Activated CD8-positive, alpha-beta memory T cell treated with anti-CD3 and anti-CD28 coated beads for 48 hours (primary cell): ENCODE results near the gene SLC16A3.

Experiments
- DNase-seq, 3 experiments: peaks; one replicate each; pipeline ENCODE4 v3.0.0-alpha.2; 2020; ENCODE audit warnings: low read depth in 2 of 3, low spot score in 2 of 3

The SLC16A3 gene

GRCh38 chr17:82235056-82235774 is 6.4 kb downstream of the SLC16A3 start:
- DNase-seq = no peak

DNA sequence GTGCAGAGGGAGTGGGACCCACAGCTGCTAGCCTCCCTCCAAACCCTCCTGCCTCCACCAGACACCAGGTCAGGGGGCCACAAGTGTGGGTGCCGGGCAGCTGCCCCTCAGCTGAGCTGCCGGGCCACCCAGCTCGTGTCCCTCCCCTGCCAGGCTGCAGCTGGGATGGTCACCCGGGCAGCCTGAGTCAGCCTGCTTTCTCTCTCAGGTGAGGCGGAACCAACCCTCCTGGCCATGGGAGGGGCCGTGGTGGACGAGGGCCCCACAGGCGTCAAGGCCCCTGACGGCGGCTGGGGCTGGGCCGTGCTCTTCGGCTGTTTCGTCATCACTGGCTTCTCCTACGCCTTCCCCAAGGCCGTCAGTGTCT is 6.9 kb downstream of the SLC16A3 start:
- DNase-seq = no peak

DNA sequence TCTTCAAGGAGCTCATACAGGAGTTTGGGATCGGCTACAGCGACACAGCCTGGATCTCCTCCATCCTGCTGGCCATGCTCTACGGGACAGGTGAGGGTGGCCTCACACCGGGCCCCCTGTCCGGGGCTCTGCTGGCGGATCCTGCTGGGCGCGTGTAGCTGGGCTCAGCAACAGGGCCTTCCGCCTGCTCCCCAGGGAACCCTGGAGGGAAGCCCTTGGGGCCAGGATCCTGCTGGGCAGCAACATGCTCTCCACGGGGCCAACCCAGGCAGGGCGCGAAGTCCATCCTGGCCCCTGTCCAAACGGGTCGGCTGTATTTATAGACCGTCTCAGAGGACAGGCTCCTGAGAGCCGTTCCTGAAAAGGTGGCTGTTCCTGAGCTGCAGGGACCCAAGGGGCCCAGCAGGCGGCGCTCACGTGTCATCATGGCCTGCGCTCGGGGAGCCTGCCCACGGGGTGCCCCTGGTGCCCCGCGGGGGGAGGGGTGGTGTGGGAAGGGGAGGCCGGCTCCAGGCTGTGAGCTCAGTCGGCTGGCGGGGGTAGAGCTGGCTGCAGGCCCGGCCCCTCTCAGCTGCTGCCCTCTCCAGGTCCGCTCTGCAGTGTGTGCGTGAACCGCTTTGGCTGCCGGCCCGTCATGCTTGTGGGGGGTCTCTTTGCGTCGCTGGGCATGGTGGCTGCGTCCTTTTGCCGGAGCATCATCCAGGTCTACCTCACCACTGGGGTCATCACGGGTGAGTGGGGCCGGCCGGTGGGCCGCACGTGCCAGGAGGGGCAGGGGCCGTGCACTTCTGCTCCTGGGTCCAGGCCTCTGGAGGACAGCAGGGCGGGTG is 7.5 kb downstream of the SLC16A3 start:
- DNase-seq = no peak

GRCh38 chr17:82237083-82237745 is 8.4 kb downstream of the SLC16A3 start:
- DNase-seq = no peak

GRCh38 chr17:82237746-82238471 is 9.1 kb downstream of the SLC16A3 start:
- DNase-seq = no peak

DNA sequence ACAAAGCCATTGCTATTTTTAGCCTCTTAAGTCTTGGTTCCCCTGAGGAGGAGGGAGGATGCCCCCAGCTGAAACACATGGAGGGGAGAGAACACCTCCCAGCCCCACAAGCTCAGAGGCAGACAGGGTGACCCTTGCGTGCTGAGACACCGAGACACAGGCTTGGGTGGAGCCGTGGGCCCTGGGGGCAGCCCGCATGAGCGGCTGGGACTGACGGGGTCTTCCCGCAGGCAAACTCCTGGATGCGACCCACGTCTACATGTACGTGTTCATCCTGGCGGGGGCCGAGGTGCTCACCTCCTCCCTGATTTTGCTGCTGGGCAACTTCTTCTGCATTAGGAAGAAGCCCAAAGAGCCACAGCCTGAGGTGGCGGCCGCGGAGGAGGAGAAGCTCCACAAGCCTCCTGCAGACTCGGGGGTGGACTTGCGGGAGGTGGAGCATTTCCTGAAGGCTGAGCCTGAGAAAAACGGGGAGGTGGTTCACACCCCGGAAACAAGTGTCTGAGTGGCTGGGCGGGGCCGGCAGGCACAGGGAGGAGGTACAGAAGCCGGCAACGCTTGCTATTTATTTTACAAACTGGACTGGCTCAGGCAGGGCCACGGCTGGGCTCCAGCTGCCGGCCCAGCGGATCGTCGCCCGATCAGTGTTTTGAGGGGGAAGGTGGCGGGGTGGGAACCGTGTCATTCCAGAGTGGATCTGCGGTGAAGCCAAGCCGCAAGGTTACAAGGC is 9.8 kb downstream of the SLC16A3 start:
- DNase-seq = peak in 1 of 3 experiments; percentile 52

DNA sequence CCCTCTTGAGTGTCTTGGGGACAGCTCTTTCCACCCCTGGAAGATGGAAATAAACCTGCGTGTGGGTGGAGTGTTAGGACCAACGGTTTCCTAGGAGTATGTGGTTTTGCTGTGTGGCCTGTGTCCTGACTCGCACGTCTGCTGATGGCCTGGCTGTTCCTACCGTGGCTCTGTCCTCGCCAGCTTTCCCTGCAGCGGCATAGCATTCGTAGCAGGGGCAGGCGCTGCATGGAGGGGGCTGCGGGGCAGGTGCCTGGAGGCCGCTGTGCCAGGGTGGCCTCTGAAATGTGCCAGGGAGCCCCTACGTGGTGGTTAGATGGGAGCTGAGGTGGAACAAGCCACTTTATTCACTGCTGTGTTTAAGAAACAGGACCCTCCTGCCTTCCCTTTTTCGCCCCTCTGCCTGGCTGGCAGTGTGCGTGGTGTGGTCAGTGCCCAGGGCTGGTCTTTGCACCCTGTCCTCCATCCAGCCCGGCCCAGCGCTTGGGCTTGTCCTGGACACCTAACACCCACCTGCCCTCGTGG is 10.6 kb downstream of the SLC16A3 start:
- no peak for DNase-seq

DNA sequence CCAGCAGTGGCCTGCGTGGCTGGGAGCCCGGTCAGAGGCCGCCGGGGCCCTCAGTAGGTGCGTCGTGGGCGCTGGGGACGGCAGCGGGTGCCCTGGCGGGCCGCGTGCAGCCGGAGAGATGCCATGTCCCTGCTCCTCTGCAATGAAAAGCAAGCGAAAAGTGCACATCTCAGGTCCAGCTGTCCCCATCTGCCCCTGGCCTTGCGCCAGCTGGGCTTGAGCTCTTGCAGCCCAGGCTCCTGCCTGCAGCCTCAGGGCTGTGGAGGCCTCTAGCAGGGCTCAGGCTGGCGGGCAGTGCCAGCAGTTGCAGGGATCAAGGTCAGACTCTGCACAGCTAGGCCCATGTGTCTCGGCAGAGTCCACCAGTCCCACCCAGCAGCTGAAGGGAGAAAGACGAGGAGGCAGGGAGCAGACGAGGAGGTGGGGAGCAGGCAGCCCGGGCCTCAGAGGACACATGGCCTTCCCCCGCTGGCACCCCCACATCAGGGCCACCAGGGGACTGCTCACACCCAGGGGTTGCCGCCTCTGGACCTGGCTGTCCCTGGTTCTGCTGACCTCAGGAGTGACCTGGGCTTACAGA is 11.2 kb downstream of the SLC16A3 start:
- no peak for DNase-seq

DNA sequence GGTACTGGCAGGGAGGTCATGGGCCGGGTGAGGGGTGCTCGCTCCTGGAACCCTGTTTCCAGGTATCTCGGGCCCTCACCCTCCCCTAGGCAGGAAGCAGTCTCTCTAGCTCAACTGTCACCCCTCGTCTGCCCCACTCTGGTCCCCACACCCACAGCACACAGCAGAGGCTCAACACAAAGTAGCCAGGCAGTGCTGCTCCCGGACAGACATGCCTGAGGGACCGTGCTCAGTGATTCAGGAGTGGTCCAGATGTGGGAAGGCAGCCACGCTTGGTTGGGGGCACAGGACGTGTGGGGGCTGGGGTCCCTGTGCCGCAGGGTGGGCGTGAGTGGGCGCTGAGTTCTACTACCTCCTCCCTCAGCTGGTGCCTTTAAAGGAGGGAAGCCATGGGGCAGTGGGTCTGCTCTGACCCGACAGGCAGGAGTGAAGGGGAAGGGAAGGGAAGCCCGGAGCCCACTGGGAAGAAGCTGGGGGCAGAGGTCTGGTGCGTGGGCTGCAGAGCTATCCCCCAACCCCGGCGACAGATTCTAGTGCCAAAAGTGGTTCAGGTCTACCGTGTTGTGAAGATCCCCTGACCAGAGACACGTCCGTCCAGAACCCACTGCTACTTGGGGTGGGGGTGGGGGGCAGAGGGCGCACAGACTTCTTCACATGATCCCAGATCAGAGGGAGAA is 11.8 kb downstream of the SLC16A3 start:
- DNase-seq = no peak

GRCh38 chr17:82241183-82241925 is 12.5 kb downstream of the SLC16A3 start:
- DNase-seq = no peak

DNA sequence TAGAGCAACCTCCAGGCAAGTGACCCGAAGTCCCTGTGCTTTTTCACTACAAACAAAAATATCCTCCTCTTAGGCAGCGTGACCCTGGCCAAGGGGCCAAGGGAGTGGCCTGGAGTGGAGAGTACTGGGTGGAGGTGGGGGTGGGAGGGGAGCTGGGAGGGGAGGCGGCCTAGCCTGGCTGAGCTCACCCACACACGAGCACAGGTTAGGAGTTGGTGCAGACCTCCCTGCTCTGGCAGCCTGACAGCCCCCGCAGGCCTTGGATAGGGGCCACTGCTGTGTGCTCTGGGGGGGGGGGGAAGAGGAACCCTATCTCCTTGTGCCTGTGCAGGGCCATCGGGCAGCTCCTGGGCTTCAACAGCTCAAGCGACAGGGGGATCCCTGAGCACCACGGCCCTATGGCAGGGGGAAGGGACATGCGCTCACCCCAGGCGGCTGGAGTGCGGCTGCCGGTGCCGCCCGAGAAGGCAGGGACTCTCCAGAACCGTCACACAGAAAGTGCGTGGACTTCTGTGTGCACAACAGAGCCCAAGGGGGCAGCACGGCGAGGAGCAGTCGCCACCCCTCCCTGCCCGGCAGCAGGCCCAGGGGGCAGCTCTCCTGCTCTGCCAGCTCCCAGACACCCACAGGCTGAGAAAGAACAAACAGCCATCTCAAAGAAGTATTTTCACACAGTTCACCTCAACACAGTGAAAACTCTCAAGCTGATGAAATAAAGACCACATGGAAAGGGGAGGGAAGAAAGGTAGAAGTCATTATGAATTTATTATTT is 13.3 kb downstream of the SLC16A3 start:
- no peak for DNase-seq

- no peak for DNase-seq
Observed at GRCh38 chr17:82242698-82242976, 13.8 kb downstream of the SLC16A3 start.

DNA sequence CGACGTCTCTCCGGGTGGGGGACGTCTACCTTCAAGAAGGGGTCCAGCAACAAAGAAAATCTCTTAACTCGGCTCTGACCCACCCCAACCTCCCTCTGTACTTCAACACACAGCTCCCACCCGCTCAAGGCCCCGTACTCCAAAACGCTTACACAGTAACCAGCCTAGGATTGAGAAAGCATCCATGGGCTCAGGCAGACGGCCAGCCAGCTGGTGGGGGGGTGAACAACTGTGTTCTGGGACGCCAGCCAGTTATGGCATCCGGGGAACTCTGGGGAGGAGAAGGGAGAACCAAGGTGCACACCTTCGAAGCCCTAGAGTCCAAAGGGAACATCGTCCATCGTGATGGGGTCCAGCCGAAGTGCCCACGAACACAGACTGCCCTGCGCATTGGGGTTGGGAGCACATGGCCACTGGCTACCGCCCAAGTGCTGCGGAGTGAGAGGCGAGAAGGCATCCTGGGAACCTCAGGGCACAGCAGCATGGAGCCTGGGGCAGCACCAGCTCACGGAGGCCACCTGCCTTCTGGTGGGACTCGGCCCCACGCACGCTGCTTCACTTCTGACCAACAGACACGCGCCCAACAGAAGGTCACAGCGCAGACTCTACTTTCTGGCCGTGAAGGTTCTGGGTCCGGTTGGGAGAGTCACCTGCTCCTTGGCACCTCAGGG is 14.3 kb downstream of the SLC16A3 start:
- no peak for DNase-seq

- no peak for DNase-seq
Observed at GRCh38 chr17:82243648-82244412, 15.0 kb downstream of the SLC16A3 start.

DNA sequence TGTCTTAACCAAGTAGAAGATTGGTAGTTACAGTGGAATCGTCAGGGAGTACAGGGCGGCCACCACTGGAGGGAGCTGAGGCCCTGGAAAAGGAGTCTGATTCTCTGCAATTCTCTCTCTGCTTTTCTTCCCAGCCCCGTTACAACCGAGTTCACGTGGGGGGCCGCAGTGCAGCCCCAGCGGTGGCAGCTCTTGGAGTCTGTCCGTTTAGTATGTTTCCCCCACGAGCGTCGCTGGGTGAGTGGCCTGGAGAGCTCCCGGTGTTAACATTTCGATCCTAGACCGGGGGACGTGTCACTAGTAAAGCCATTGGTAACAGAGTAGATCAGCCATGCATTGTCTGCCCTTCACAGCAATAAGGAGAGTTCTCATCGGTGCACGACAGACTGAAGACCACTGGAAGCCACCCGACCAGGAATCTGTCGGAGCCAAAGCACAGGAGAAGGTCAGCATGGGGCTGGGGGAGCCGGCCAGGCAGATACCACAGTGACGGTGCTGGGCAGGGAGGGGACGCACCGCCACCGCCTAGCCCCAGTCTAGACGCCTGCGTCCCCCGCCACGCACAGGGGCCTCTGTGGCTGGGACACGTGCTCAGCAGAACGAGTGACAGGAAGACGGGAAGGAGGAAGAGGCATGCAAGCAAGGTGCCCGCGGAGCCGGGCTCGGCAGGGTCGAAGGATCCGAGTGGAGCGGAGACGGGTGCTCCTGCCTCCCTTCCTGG is 15.7 kb downstream of the SLC16A3 start:
- no peak for DNase-seq
